ENCODE data around the gene POU6F2.
"Not testable (repeated sequence)": the region's sequence is repeated elsewhere in the genome, so short reads cannot be mapped to it uniquely, and the experiment has no call there.

The POU6F2 gene

GRCh38 chr7:38977685-38978084, at the start of gene POU6F2:
TSS of gene POU6F2 (plus strand) at chr7:38977909. CDS start at chr7:38977954, 45 bp downstream.
- no peak for DNase-seq

GRCh38 chr7:38928506-38928905, 49.2 kb upstream of the POU6F2 start:
- no peak for DNase-seq

GRCh38 chr7:38929460-38930171, 48.1 kb upstream of the POU6F2 start:
- DNase-seq: no peak

- DNase-seq: peak; percentile 35
Measured at GRCh38 chr7:38932509-38933168, 45.1 kb upstream of the POU6F2 start.

GRCh38 chr7:38934051-38934450, 43.7 kb upstream of the POU6F2 start:
- DNase-seq: no peak

GRCh38 chr7:38934536-38934935, 43.2 kb upstream of the POU6F2 start:
- DNase-seq: no peak

- DNase-seq: no peak
Measured at GRCh38 chr7:38936641-38937040, 41.1 kb upstream of the POU6F2 start.

- DNase-seq: no peak
Measured at GRCh38 chr7:38938001-38938485, 39.7 kb upstream of the POU6F2 start.

GRCh38 chr7:38938589-38938988, 39.1 kb upstream of the POU6F2 start:
- DNase-seq: no peak

GRCh38 chr7:38940774-38941173, 36.9 kb upstream of the POU6F2 start:
- no peak for DNase-seq

GRCh38 chr7:38942431-38943051, 35.2 kb upstream of the POU6F2 start:
- DNase-seq: no peak

GRCh38 chr7:38947541-38947940, 30.2 kb upstream of the POU6F2 start:
- not testable (repeated sequence) for DNase-seq

- no peak for DNase-seq
Measured at GRCh38 chr7:38950309-38950708, 27.4 kb upstream of the POU6F2 start.

GRCh38 chr7:38951213-38951612, 26.5 kb upstream of the POU6F2 start:
- DNase-seq: no peak

GRCh38 chr7:38953227-38953626, 24.5 kb upstream of the POU6F2 start:
- no peak for DNase-seq

- DNase-seq: no peak
Measured at GRCh38 chr7:38953971-38954370, 23.7 kb upstream of the POU6F2 start.

- DNase-seq: no peak
Measured at GRCh38 chr7:38955892-38956291, 21.8 kb upstream of the POU6F2 start.

GRCh38 chr7:38962028-38962427, 15.7 kb upstream of the POU6F2 start:
- DNase-seq: no peak

- DNase-seq: no peak
Measured at GRCh38 chr7:38964921-38965320, 12.8 kb upstream of the POU6F2 start.

GRCh38 chr7:38973760-38974159, 3.9 kb upstream of the POU6F2 start:
- no peak for DNase-seq

- DNase-seq: no peak
Measured at GRCh38 chr7:38975944-38976392, 1.7 kb upstream of the POU6F2 start.

GRCh38 chr7:38978491-38978890, 782 bp downstream of the POU6F2 start:
- DNase-seq: no peak

GRCh38 chr7:38992203-38992602, 14.5 kb downstream of the POU6F2 start:
- no peak for DNase-seq

- no peak for DNase-seq
Measured at GRCh38 chr7:39001595-39001994, 23.9 kb downstream of the POU6F2 start.

Measured in NCI-H1048 (cell line).